A549 (cell line): ENCODE measurements around the gene RHOT1.

Experiments
- POLR2A ChIP-seq: IDR thresholded peaks from 2 replicates; pipeline ENCODE4 v1.6.1; 2012; ENCODE audit warnings: mild to moderate bottlenecking, low read length
- TF ChIP-seq, protein P1 (sequence below): fragments of >200 bp; sonication (Bioruptor Twin); formaldehyde crosslinking; IDR thresholded peaks from 3 replicates; pipeline ENCODE4 v1.5.1; 2016

DNA sequence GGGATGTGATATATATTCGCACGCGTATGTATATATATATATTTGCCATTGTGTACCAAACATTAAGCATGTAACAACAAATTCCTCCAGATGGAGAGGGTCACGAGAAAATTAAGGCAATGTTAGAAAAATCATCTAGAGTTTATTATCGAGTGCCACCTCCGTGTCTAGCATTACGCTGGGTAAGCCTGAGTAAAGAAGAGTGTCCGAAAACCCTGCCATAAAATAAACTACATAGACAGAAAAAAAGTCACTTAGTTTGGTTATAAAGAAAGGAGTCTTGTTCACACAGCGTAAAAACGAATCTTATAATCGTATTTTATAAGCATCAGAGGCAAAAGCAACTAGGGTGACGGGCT lies 644 bp upstream of the RHOT1 start:
- TF ChIP-seq POLR2A = no peak
- TF ChIP-seq, protein P1, sequence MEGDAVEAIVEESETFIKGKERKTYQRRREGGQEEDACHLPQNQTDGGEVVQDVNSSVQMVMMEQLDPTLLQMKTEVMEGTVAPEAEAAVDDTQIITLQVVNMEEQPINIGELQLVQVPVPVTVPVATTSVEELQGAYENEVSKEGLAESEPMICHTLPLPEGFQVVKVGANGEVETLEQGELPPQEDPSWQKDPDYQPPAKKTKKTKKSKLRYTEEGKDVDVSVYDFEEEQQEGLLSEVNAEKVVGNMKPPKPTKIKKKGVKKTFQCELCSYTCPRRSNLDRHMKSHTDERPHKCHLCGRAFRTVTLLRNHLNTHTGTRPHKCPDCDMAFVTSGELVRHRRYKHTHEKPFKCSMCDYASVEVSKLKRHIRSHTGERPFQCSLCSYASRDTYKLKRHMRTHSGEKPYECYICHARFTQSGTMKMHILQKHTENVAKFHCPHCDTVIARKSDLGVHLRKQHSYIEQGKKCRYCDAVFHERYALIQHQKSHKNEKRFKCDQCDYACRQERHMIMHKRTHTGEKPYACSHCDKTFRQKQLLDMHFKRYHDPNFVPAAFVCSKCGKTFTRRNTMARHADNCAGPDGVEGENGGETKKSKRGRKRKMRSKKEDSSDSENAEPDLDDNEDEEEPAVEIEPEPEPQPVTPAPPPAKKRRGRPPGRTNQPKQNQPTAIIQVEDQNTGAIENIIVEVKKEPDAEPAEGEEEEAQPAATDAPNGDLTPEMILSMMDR = no peak
